ENCODE measurements around the gene SLC25A21. TPM values are rescaled to one million over a fixed set of nuclear protein-coding genes. Genes with fewer than 3 reads are reported as not detected.
A peak's percentile ranks its signal among the peaks of the same experiment; 100 is the strongest.

The SLC25A21 gene
- total and polyA plus RNA-seq, 8 donors, result 0.40 to 5.4 (median 1.3) TPM; not detected in 2

- 64 to 87% (median 79%) methylated on average over 1 of the region's 1 CpG for WGBS, 5 donors
- H3K4me1 ChIP-seq, result no peaks in the 10 kb centered on the region
- H3K4me3 ChIP-seq, result no peak overlapping the region
- H3K9me3 ChIP-seq, result no peaks in the 10 kb centered on the region
- no peaks in the 10 kb centered on the region for H3K27me3 ChIP-seq
- intact Hi-C loops (cut with DNase I; ENCODE audit: low total_unique reads), result no loop called here
- DNase-seq, result no peak
- H3K36me3 ChIP-seq, result no peaks in the 10 kb centered on the region
- TF ChIP-seq POLR2A (IDR thresholded peaks at IDR 0.05) (no peak), EP300 (IDR thresholded peaks at IDR 0.05) (no peak), CTCF (IDR thresholded peaks at IDR 0.05) (no peak), POLR2AphosphoS5 (IDR thresholded peaks at IDR 0.05) (no peak)
- H3K27ac ChIP-seq, result no peak overlapping the region
Observed at GRCh38 chr14:37061697-37062096, 110.7 kb downstream of the SLC25A21 start.

GRCh38 chr14:37060496-37061260 is 111.7 kb downstream of the SLC25A21 start:
- H3K9me3 ChIP-seq, result peaks cover 0 to 4% (median 0%) of the 10 kb centered on the region in 4 donors
- no peaks in the 10 kb centered on the region for H3K36me3 ChIP-seq
- intact Hi-C loops (cut with DNase I; ENCODE audit: low total_unique reads), result no loop called here
- H3K27ac ChIP-seq, result no peak overlapping the region
- no peaks in the 10 kb centered on the region for H3K4me1 ChIP-seq
- WGBS, 5 donors, result 47 to 62% (median 55%) methylated on average over 3 of the region's 3 CpGs
- H3K27me3 ChIP-seq, result no peaks in the 10 kb centered on the region
- peak in 1 of 2 donors; percentile 6 for DNase-seq
- TF ChIP-seq POLR2A (IDR thresholded peaks at IDR 0.05) (no peak), EP300 (IDR thresholded peaks at IDR 0.05) (no peak), POLR2AphosphoS5 (IDR thresholded peaks at IDR 0.05) (no peak), CTCF (IDR thresholded peaks at IDR 0.05) (no peak)
- H3K4me3 ChIP-seq, result no peak overlapping the region

GRCh38 chr14:37057776-37058175 is 114.6 kb downstream of the SLC25A21 start:
- TF ChIP-seq POLR2A (IDR thresholded peaks at IDR 0.05) (no peak), POLR2AphosphoS5 (IDR thresholded peaks at IDR 0.05) (no peak), EP300 (IDR thresholded peaks at IDR 0.05) (no peak), CTCF (IDR thresholded peaks at IDR 0.05) (no peak)
- WGBS, 5 donors, result 70 to 77% (median 72%) methylated on average over 3 of the region's 3 CpGs
- H3K4me3 ChIP-seq, result no peak overlapping the region
- intact Hi-C loops (cut with DNase I; ENCODE audit: low total_unique reads), result no loop called here
- H3K27ac ChIP-seq, result no peak overlapping the region
- peaks cover 0 to 23% (median 8%) of the 10 kb centered on the region in 4 donors for H3K9me3 ChIP-seq
- H3K36me3 ChIP-seq, result no peaks in the 10 kb centered on the region
- H3K4me1 ChIP-seq, result no peaks in the 10 kb centered on the region
- H3K27me3 ChIP-seq, result no peaks in the 10 kb centered on the region
- no peak for DNase-seq

- Histone ChIP-seq H3K4me3 (no peak overlapping the region), H3K9me3 (peaks cover 0 to 23% (median 8%) of the 10 kb centered on the region in 4 donors), H3K36me3 (no peaks in the 10 kb centered on the region), H3K27me3 (no peaks in the 10 kb centered on the region), H3K27ac (no peak overlapping the region), H3K4me1 (no peaks in the 10 kb centered on the region)
- DNase-seq, result no peak
- intact Hi-C loops (cut with DNase I; ENCODE audit: low total_unique reads), result no loop called here
- TF ChIP-seq EP300 (IDR thresholded peaks at IDR 0.05) (no peak), POLR2AphosphoS5 (IDR thresholded peaks at IDR 0.05) (no peak), CTCF (IDR thresholded peaks at IDR 0.05) (no peak), POLR2A (IDR thresholded peaks at IDR 0.05) (no peak)
- 42 to 64% (median 53%) methylated on average over 2 to 3 of the region's 3 CpGs for WGBS, 5 donors
Observed at GRCh38 chr14:37056473-37056872, 115.9 kb downstream of the SLC25A21 start.

Measured in stomach (tissue), 9 donors.